ENCODE results near the gene ANKRD33B.

The ANKRD33B gene

GRCh38 chr5:10527281-10527950 is 36.5 kb upstream of the ANKRD33B start:
- no peak overlapping the region for H3K9ac ChIP-seq (ENCODE audit: low read depth, low read length)
- H3K4me1 ChIP-seq (ENCODE audit: control insufficient read depth, insufficient read depth, low read length) = 0 out of 2 replicates have a peak, but pooled peaks cover 10% of the 10 kb centered on the region
- peaks cover 3% of the 10 kb centered on the region; the same call in 1 of the 2 replicates for H3K9me3 ChIP-seq (ENCODE audit: control insufficient read depth, insufficient read depth, low read length)
- no peak overlapping the region for H3K4me3 ChIP-seq (ENCODE audit: low read depth, low read length)
- H3K27ac ChIP-seq (ENCODE audit: low read depth, low read length) = no peak overlapping the region
- peaks cover 1% of the 10 kb centered on the region; the same call in 1 of the 2 replicates for H3K27me3 ChIP-seq (ENCODE audit: control insufficient read depth, insufficient read depth, low read length)
- no peaks in the 10 kb centered on the region for H3K36me3 ChIP-seq (ENCODE audit: control insufficient read depth, insufficient read depth, low read length)

GRCh38 chr5:10528056-10528816 is 35.6 kb upstream of the ANKRD33B start:
- no peak overlapping the region for H3K9ac ChIP-seq (ENCODE audit: low read depth, low read length)
- peaks cover 3% of the 10 kb centered on the region; the same call in 1 of the 2 replicates for H3K9me3 ChIP-seq (ENCODE audit: control insufficient read depth, insufficient read depth, low read length)
- peaks cover 7% of the 10 kb centered on the region for H3K27me3 ChIP-seq (ENCODE audit: control insufficient read depth, insufficient read depth, low read length)
- no peaks in the 10 kb centered on the region for H3K36me3 ChIP-seq (ENCODE audit: control insufficient read depth, insufficient read depth, low read length)
- H3K4me3 ChIP-seq (ENCODE audit: low read depth, low read length) = no peak overlapping the region
- H3K4me1 ChIP-seq (ENCODE audit: control insufficient read depth, insufficient read depth, low read length) = 0 out of 2 replicates have a peak, but pooled peaks cover 10% of the 10 kb centered on the region
- H3K27ac ChIP-seq (ENCODE audit: low read depth, low read length) = no peak overlapping the region

GRCh38 chr5:10528827-10529226 is 35.0 kb upstream of the ANKRD33B start:
- Histone ChIP-seq H3K4me3 (ENCODE audit: low read depth, low read length) (no peak overlapping the region), H3K36me3 (ENCODE audit: control insufficient read depth, insufficient read depth, low read length) (no peaks in the 10 kb centered on the region), H3K27me3 (ENCODE audit: control insufficient read depth, insufficient read depth, low read length) (peaks cover 7% of the 10 kb centered on the region), H3K27ac (ENCODE audit: low read depth, low read length) (no peak overlapping the region), H3K9me3 (ENCODE audit: control insufficient read depth, insufficient read depth, low read length) (no peaks in the 10 kb centered on the region), H3K4me1 (ENCODE audit: control insufficient read depth, insufficient read depth, low read length) (peaks cover 14% of the 10 kb centered on the region; the same call in 1 of the 2 replicates), H3K9ac (ENCODE audit: low read depth, low read length) (no peak overlapping the region)

- Histone ChIP-seq H3K4me1 (ENCODE audit: control insufficient read depth, insufficient read depth, low read length) (peaks cover 3% of the 10 kb centered on the region; the same call in 1 of the 2 replicates), H3K27ac (ENCODE audit: low read depth, low read length) (no peak overlapping the region), H3K9me3 (ENCODE audit: control insufficient read depth, insufficient read depth, low read length) (no peaks in the 10 kb centered on the region), H3K9ac (ENCODE audit: low read depth, low read length) (no peak overlapping the region), H3K27me3 (ENCODE audit: control insufficient read depth, insufficient read depth, low read length) (peaks cover 7% of the 10 kb centered on the region), H3K4me3 (ENCODE audit: low read depth, low read length) (no peak overlapping the region), H3K36me3 (ENCODE audit: control insufficient read depth, insufficient read depth, low read length) (no peaks in the 10 kb centered on the region)
Observed at GRCh38 chr5:10530601-10531320, 33.1 kb upstream of the ANKRD33B start.

- peaks cover 3% of the 10 kb centered on the region; the same call in 1 of the 2 replicates for H3K4me1 ChIP-seq (ENCODE audit: control insufficient read depth, insufficient read depth, low read length)
- no peaks in the 10 kb centered on the region for H3K9me3 ChIP-seq (ENCODE audit: control insufficient read depth, insufficient read depth, low read length)
- H3K27me3 ChIP-seq (ENCODE audit: control insufficient read depth, insufficient read depth, low read length) = peaks cover 7% of the 10 kb centered on the region
- no peak overlapping the region for H3K4me3 ChIP-seq (ENCODE audit: low read depth, low read length)
- H3K27ac ChIP-seq (ENCODE audit: low read depth, low read length) = no peak overlapping the region
- no peak overlapping the region for H3K9ac ChIP-seq (ENCODE audit: low read depth, low read length)
- no peaks in the 10 kb centered on the region for H3K36me3 ChIP-seq (ENCODE audit: control insufficient read depth, insufficient read depth, low read length)
Observed at GRCh38 chr5:10532421-10532820, 31.4 kb upstream of the ANKRD33B start.

GRCh38 chr5:10533226-10533625 is 30.6 kb upstream of the ANKRD33B start:
- Histone ChIP-seq H3K9me3 (ENCODE audit: control insufficient read depth, insufficient read depth, low read length) (no peaks in the 10 kb centered on the region), H3K9ac (ENCODE audit: low read depth, low read length) (no peak overlapping the region), H3K27me3 (ENCODE audit: control insufficient read depth, insufficient read depth, low read length) (peaks cover 7% of the 10 kb centered on the region), H3K4me3 (ENCODE audit: low read depth, low read length) (no peak overlapping the region), H3K36me3 (ENCODE audit: control insufficient read depth, insufficient read depth, low read length) (no peaks in the 10 kb centered on the region), H3K4me1 (ENCODE audit: control insufficient read depth, insufficient read depth, low read length) (peaks cover 3% of the 10 kb centered on the region; the same call in 1 of the 2 replicates), H3K27ac (ENCODE audit: low read depth, low read length) (no peak overlapping the region)

GRCh38 chr5:10534561-10535530 is 29.0 kb upstream of the ANKRD33B start:
- Histone ChIP-seq H3K27me3 (ENCODE audit: control insufficient read depth, insufficient read depth, low read length) (peaks cover 10% of the 10 kb centered on the region), H3K9ac (ENCODE audit: low read depth, low read length) (no peak overlapping the region), H3K4me1 (ENCODE audit: control insufficient read depth, insufficient read depth, low read length) (peaks cover 3% of the 10 kb centered on the region; the same call in 1 of the 2 replicates), H3K4me3 (ENCODE audit: low read depth, low read length) (no peak overlapping the region), H3K9me3 (ENCODE audit: control insufficient read depth, insufficient read depth, low read length) (no peaks in the 10 kb centered on the region), H3K36me3 (ENCODE audit: control insufficient read depth, insufficient read depth, low read length) (no peaks in the 10 kb centered on the region), H3K27ac (ENCODE audit: low read depth, low read length) (no peak overlapping the region)

- H3K36me3 ChIP-seq (ENCODE audit: control insufficient read depth, insufficient read depth, low read length) = no peaks in the 10 kb centered on the region
- H3K27me3 ChIP-seq (ENCODE audit: control insufficient read depth, insufficient read depth, low read length) = peaks cover 10% of the 10 kb centered on the region
- H3K9ac ChIP-seq (ENCODE audit: low read depth, low read length) = no peak overlapping the region
- no peak overlapping the region for H3K27ac ChIP-seq (ENCODE audit: low read depth, low read length)
- H3K9me3 ChIP-seq (ENCODE audit: control insufficient read depth, insufficient read depth, low read length) = no peaks in the 10 kb centered on the region
- H3K4me1 ChIP-seq (ENCODE audit: control insufficient read depth, insufficient read depth, low read length) = peaks cover 3% of the 10 kb centered on the region; the same call in 1 of the 2 replicates
- H3K4me3 ChIP-seq (ENCODE audit: low read depth, low read length) = no peak overlapping the region
Observed at GRCh38 chr5:10536511-10536910, 27.4 kb upstream of the ANKRD33B start.

- H3K4me1 ChIP-seq (ENCODE audit: control insufficient read depth, insufficient read depth, low read length) = peaks cover 3% of the 10 kb centered on the region; the same call in 1 of the 2 replicates
- H3K27ac ChIP-seq (ENCODE audit: low read depth, low read length) = no peak overlapping the region
- no peak overlapping the region for H3K9ac ChIP-seq (ENCODE audit: low read depth, low read length)
- no peaks in the 10 kb centered on the region for H3K9me3 ChIP-seq (ENCODE audit: control insufficient read depth, insufficient read depth, low read length)
- H3K27me3 ChIP-seq (ENCODE audit: control insufficient read depth, insufficient read depth, low read length) = peaks cover 10% of the 10 kb centered on the region
- H3K4me3 ChIP-seq (ENCODE audit: low read depth, low read length) = no peak overlapping the region
- no peaks in the 10 kb centered on the region for H3K36me3 ChIP-seq (ENCODE audit: control insufficient read depth, insufficient read depth, low read length)
Observed at GRCh38 chr5:10536931-10537579, 26.8 kb upstream of the ANKRD33B start.

All from HUES48 (cell line).